HFF-Myc (cell line): ENCODE data around the gene STARD13.

Experiments
- DNase-seq: peaks from one replicate; pipeline ENCODE4 v3.0.0-alpha.2; 2011; ENCODE audit warnings: low read depth; ENCODE audit errors: extremely low read depth
- H3K4me3 ChIP-seq: replicated peaks from 2 replicates; pipeline ENCODE4 v1.5.1; 2011; ENCODE audit warnings: low read depth, mild to moderate bottlenecking, control low read depth, low read length
- CTCF ChIP-seq: IDR thresholded peaks from 2 replicates; pipeline ENCODE4 v1.5.1; 2012; ENCODE audit warnings: mild to moderate bottlenecking, low read depth, low read length, control low read depth; ENCODE audit errors: missing control alignments

STARD13 gene

GRCh38 chr13:33105387-33106005 lies 180.1 kb downstream of the STARD13 start:
- DNase-seq: no peak
- no peak for TF ChIP-seq CTCF
- no peak overlapping the region for H3K4me3 ChIP-seq

- TF ChIP-seq CTCF: no peak
- no peak overlapping the region for H3K4me3 ChIP-seq
- no peak for DNase-seq
Observed at GRCh38 chr13:33103457-33103856, 182.1 kb downstream of the STARD13 start.

- DNase-seq: no peak
- no peak overlapping the region for H3K4me3 ChIP-seq
- no peak for TF ChIP-seq CTCF
Observed at GRCh38 chr13:33101835-33102234, 183.7 kb downstream of the STARD13 start.

- TF ChIP-seq CTCF: no peak
- DNase-seq: no peak
- no peak overlapping the region for H3K4me3 ChIP-seq
Observed at GRCh38 chr13:33100886-33101285, 184.7 kb downstream of the STARD13 start.

GRCh38 chr13:33099860-33100259 lies 185.7 kb downstream of the STARD13 start:
- no peak for DNase-seq
- TF ChIP-seq CTCF: no peak
- no peak overlapping the region for H3K4me3 ChIP-seq

GRCh38 chr13:33096886-33097605 lies 188.5 kb downstream of the STARD13 start:
- TF ChIP-seq CTCF: no peak
- no peak for DNase-seq
- no peak overlapping the region for H3K4me3 ChIP-seq
